Fibroblast of lung (primary cell): ENCODE results near the gene MYH15. TPM values are rescaled to one million over a fixed set of nuclear protein-coding genes. Genes with fewer than 3 reads are reported as not detected.

Experiments used
- DNase-seq, 2 donors: peaks; one replicate each; pipeline versions ENCODE4 v3.0.0 to v3.0.0-alpha.2; 2010; ENCODE audit warnings: low read depth in 2 of 2
- H2AFZ ChIP-seq: 2 replicates; pipeline ENCODE4 v1.5.1; 2012; ENCODE audit warnings: low read length, control low read depth, inconsistent platforms
- H3K27ac ChIP-seq: 2 replicates; pipeline ENCODE4 v1.5.1; 2011; ENCODE audit warnings: low read length, control low read depth; ENCODE audit not compliant: insufficient read depth
- H3K27me3 ChIP-seq: 2 replicates; pipeline ENCODE4 v1.5.1; 2011; ENCODE audit warnings: mild to moderate bottlenecking, low read length; ENCODE audit not compliant: control insufficient read depth, insufficient read depth
- H3K36me3 ChIP-seq: 2 replicates; pipeline ENCODE4 v1.5.1; 2011; ENCODE audit warnings: low read length; ENCODE audit not compliant: control insufficient read depth, insufficient read depth
- H3K4me1 ChIP-seq: 2 replicates; pipeline ENCODE4 v1.5.1; 2011; ENCODE audit warnings: low read length; ENCODE audit not compliant: control insufficient read depth, insufficient read depth; ENCODE audit errors: extremely low read depth
- H3K4me2 ChIP-seq: 2 replicates; pipeline ENCODE4 v1.5.1; 2011; ENCODE audit warnings: low read length, control low read depth; ENCODE audit not compliant: insufficient read depth; ENCODE audit errors: extremely low read depth
- H3K4me3 ChIP-seq, 4 experiments: fragments of 200-600 bp in 1 of 4; sonication (generic) in 1 of 4; replicated peaks in 1 of 4; 2 replicates each; pipeline ENCODE4 v1.5.1; 2011 to 2016; ENCODE audit warnings: low read length in 4 of 4, low read depth in 3 of 4, mild to moderate bottlenecking in 3 of 4, control low read depth in 2 of 4, inconsistent platforms in 1 of 4, mixed read lengths in 1 of 4; ENCODE audit not compliant: insufficient read depth in 1 of 4; ENCODE audit errors: control extremely low read depth in 1 of 4
- H3K79me2 ChIP-seq: 2 replicates; pipeline ENCODE4 v1.5.1; 2012; ENCODE audit warnings: mild to moderate bottlenecking, low read length, inconsistent platforms; ENCODE audit not compliant: control insufficient read depth, insufficient read depth
- H3K9ac ChIP-seq: 2 replicates; pipeline ENCODE4 v1.5.1; 2011; ENCODE audit warnings: mild to moderate bottlenecking, low read length, control low read depth; ENCODE audit not compliant: insufficient read depth
- H3K9me3 ChIP-seq: 2 replicates; pipeline ENCODE4 v1.5.1; 2012; ENCODE audit warnings: low read depth, low read length; ENCODE audit not compliant: control insufficient read depth, insufficient read depth
- H4K20me1 ChIP-seq: 2 replicates; pipeline ENCODE4 v1.5.1; 2011; ENCODE audit warnings: low read length; ENCODE audit not compliant: control insufficient read depth, insufficient read depth; ENCODE audit errors: extremely low read depth
- EZH2 ChIP-seq: IDR thresholded peaks from 2 replicates; pipeline ENCODE4 v1.5.1; 2012; ENCODE audit warnings: low read length, control low read depth, mild to moderate bottlenecking; ENCODE audit errors: missing control alignments
- polyA plus RNA-seq, 2 donors: library from polyadenylated mRNA; depleted of rRNA in 1 of 2; stranded (reverse) in 1 of 2; unstranded in 1 of 2; fragments of >200 nt; gene quantifications; 2 replicates each; pipeline ENCODE4 v1.2.1, GENCODE V29; 2011 to 2012; ENCODE audit warnings: missing spikeins in 1 of 2
- total RNA-seq: library from RNA; depleted of rRNA; stranded (reverse); fragments of >200 nt; gene quantifications from 2 replicates; pipeline ENCODE4 v1.2.1, GENCODE V29; 2014
- TF ChIP-seq, protein P1 (sequence below), 2 donors: IDR thresholded peaks in 1 of 2; conservative IDR thresholded peaks in 1 of 2; 1 replicate in 1 of 2; 2 replicates in 1 of 2; pipeline ENCODE4 v1.5.1; 2011 to 2012; ENCODE audit warnings: low read length in 2 of 2, control low read depth in 1 of 2, inconsistent platforms in 1 of 2, low read depth in 1 of 2, mild to moderate bottlenecking in 1 of 2

The MYH15 gene
- total and polyA plus RNA-seq, 2 donors (not counting 1 experiment from before 2014, with no cell fraction given): 0.05 to 0.17 TPM

DNA sequence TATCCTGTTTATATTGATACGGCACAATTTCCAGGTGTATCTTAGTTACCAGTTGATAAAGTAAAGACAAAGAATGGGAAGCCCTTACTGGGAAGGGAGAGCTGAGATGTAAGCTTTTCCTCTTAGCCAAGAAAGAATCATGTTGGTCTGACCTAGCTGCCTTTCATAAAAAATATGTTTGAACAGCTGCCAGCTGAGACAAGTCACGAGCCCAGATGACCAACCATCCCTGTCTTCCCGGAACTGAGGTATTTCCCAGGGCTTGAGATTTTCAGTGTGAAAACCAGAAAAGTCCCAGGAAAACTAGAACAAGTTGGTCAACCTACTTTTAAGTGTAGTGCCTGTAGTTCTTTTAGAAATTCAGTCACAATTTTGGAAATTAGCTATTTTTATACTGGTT is 3.6 kb upstream of the MYH15 start:
- Histone ChIP-seq H3K9ac (no peak overlapping the region), H3K4me2 (no peak overlapping the region), H4K20me1 (no peaks in the 10 kb centered on the region), H3K36me3 (no peaks in the 10 kb centered on the region), H2AFZ (no peak overlapping the region), H3K9me3 (no peaks in the 10 kb centered on the region), H3K4me3 (no peak overlapping the region), H3K27ac (no peak overlapping the region), H3K27me3 (no peaks in the 10 kb centered on the region), H3K79me2 (no peaks in the 10 kb centered on the region), H3K4me1 (no peaks in the 10 kb centered on the region)
- TF ChIP-seq, protein P1, sequence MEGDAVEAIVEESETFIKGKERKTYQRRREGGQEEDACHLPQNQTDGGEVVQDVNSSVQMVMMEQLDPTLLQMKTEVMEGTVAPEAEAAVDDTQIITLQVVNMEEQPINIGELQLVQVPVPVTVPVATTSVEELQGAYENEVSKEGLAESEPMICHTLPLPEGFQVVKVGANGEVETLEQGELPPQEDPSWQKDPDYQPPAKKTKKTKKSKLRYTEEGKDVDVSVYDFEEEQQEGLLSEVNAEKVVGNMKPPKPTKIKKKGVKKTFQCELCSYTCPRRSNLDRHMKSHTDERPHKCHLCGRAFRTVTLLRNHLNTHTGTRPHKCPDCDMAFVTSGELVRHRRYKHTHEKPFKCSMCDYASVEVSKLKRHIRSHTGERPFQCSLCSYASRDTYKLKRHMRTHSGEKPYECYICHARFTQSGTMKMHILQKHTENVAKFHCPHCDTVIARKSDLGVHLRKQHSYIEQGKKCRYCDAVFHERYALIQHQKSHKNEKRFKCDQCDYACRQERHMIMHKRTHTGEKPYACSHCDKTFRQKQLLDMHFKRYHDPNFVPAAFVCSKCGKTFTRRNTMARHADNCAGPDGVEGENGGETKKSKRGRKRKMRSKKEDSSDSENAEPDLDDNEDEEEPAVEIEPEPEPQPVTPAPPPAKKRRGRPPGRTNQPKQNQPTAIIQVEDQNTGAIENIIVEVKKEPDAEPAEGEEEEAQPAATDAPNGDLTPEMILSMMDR (conservative IDR thresholded peaks at IDR 0.05 in 1 of 2, IDR thresholded peaks at IDR 0.05 in 1 of 2; ENCODE audit: low read depth in 1 of 2, low read length in 2 of 2): no peak
- no peak for TF ChIP-seq EZH2
- peak; percentile 4 to 10 for DNase-seq

DNA sequence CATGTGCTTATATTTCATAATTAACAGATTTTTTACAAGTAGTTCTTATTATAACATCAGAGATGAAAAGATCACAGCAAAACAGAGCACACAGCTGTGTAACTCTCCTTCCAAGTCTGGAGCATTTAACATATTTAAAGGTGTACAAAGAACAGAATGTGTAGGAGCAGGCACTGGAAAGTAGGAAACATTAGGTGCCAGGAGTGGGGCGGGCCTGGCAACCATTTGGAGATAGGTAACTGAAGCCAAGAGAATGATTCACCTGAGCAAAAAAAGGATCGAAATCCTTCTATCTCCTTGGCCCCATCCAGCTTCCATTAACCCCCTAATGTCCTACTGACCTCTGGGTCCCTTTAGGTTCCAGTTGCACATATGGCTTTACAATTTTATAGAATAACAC is 2.3 kb upstream of the MYH15 start:
- Histone ChIP-seq H3K79me2 (no peaks in the 10 kb centered on the region), H3K9me3 (no peaks in the 10 kb centered on the region), H3K27me3 (no peaks in the 10 kb centered on the region), H3K4me2 (no peak overlapping the region), H3K4me1 (no peaks in the 10 kb centered on the region), H3K9ac (no peak overlapping the region), H2AFZ (no peak overlapping the region), H4K20me1 (no peaks in the 10 kb centered on the region), H3K36me3 (no peaks in the 10 kb centered on the region), H3K4me3 (no peak overlapping the region), H3K27ac (no peak overlapping the region)
- TF ChIP-seq, protein P1 (conservative IDR thresholded peaks at IDR 0.05 in 1 of 2, IDR thresholded peaks at IDR 0.05 in 1 of 2; ENCODE audit: low read depth in 1 of 2, low read length in 2 of 2): no peak
- TF ChIP-seq EZH2: no peak
- DNase-seq: no peak

DNA sequence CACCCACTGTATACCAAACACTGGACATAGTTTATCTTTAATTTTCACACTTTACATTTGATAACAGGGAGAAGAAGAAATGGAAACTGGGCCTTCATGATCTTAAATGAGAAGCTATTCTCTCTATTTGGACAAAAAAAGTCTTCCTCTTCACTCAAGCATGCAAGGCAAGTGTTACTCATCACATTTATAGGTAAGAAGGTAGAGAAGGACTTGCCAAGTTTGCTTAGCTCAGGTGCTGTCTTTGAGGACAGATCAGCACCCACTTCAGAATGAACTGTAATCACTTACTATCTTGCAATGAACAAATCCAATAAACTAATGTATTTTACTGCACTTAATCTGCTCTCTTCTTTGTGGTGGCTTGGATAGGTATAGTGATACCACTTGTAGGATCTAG is 1.1 kb upstream of the MYH15 start:
- no peak overlapping the region for H3K27ac ChIP-seq
- no peaks in the 10 kb centered on the region for H3K79me2 ChIP-seq
- no peaks in the 10 kb centered on the region for H3K36me3 ChIP-seq
- no peak overlapping the region for H3K9ac ChIP-seq
- H2AFZ ChIP-seq: no peak overlapping the region
- H3K4me3 ChIP-seq: no peak overlapping the region
- H4K20me1 ChIP-seq: no peaks in the 10 kb centered on the region
- no peaks in the 10 kb centered on the region for H3K4me1 ChIP-seq
- DNase-seq: no peak
- H3K9me3 ChIP-seq: no peaks in the 10 kb centered on the region
- no peak overlapping the region for H3K4me2 ChIP-seq
- no peaks in the 10 kb centered on the region for H3K27me3 ChIP-seq
- TF ChIP-seq EZH2: no peak
- TF ChIP-seq, protein P1 (conservative IDR thresholded peaks at IDR 0.05 in 1 of 2, IDR thresholded peaks at IDR 0.05 in 1 of 2; ENCODE audit: low read depth in 1 of 2, low read length in 2 of 2): no peak
